ENCODE results near the gene ATRX. TPM values are rescaled to one million over a fixed set of nuclear protein-coding genes. Genes with fewer than 3 reads are reported as not detected.
"Not testable (repeated sequence)": the region's sequence is repeated elsewhere in the genome, so short reads cannot be mapped to it uniquely, and the experiment has no call there.

The ATRX gene
- total and polyA plus RNA-seq, 2 donors (not counting 1 experiment from before 2014, with no cell fraction given) = 19.3 to 173 TPM

- no peak for ATAC-seq (ENCODE audit: low read depth)
- Mint-ChIP-seq H3K4me1 (peaks cover 9% of the 10 kb centered on the region), H3K4me3 (no peak overlapping the region), H3K9me3 (ENCODE audit: insufficient read depth) (no peaks in the 10 kb centered on the region), H3K27me3 (no peaks in the 10 kb centered on the region), H3K27ac (no peak overlapping the region)
- Histone ChIP-seq H3K4me1 (ENCODE audit: control insufficient read depth in 2 of 2, insufficient read depth in 2 of 2, low read length in 2 of 2) (no peaks in the 10 kb centered on the region), H4K20me1 (ENCODE audit: control insufficient read depth, insufficient read depth, low read length, poor library complexity, severe bottlenecking) (no peaks in the 10 kb centered on the region), H3K79me2 (ENCODE audit: control insufficient read depth, insufficient read depth, low read length) (no peaks in the 10 kb centered on the region), H3K9ac (ENCODE audit: low read length) (no peak overlapping the region), H3K4me2 (replicated peaks; ENCODE audit: low read depth, low read length, poor library complexity, severe bottlenecking) (no peak overlapping the region), H2AFZ (ENCODE audit: insufficient read depth, low read depth, low read length, poor library complexity, severe bottlenecking) (no peak overlapping the region), H3K4me3 (ENCODE audit: control extremely low read depth in 1 of 5, extremely low read depth in 1 of 5, insufficient read depth in 1 of 5, low read depth in 2 of 5, low read length in 4 of 5) (no peak overlapping the region), H3K9me3 (ENCODE audit: control extremely low read depth in 1 of 3, control insufficient read depth in 2 of 3, insufficient read depth in 1 of 3, low read length in 2 of 3) (no peaks in the 10 kb centered on the region), H3K27me3 (replicated peaks in 1 of 4; ENCODE audit: control extremely low read depth in 1 of 4, control insufficient read depth in 3 of 4, insufficient read depth in 4 of 4, low read length in 3 of 4) (no peaks in the 10 kb centered on the region), H3K27ac (ENCODE audit: low read length in 2 of 2) (peak overlapping the region in 1 of 2 donors; percentile 25), H3K36me3 (replicated peaks in 1 of 2; ENCODE audit: control extremely low read depth in 1 of 2, control insufficient read depth in 1 of 2, extremely low read depth in 1 of 2, insufficient read depth in 2 of 2, low read length in 1 of 2) (peaks cover 0 to 8% of the 10 kb centered on the region in 2 experiments)
- no peak for DNase-seq
- intact Hi-C loops (cut with micrococcal nuclease) = no loop called here
- ChIA-PET POLR2A (interaction anchor here (0.6 kb wide), 1 partner anchor 259 kb away, joined by 4 read pairs; no protein-coding TSS in a partner anchor), CTCF (no interaction called here)
- no CpG with 5 or more reads among the region's 2 CpGs for WGBS (ENCODE audit: insufficient coverage)
- TF ChIP-seq CTCF (IDR thresholded peaks at IDR 0.05) = no peak
- TF ChIP-seq EZH2 (IDR thresholded peaks at IDR 0.05; ENCODE audit: borderline replicate concordance, insufficient read depth, low read depth, low read length, poor library complexity, severe bottlenecking) = no peak
Measured at GRCh38 chrX:77502951-77503525, 283.0 kb downstream of the ATRX start.

- H3K9ac ChIP-seq (ENCODE audit: low read length); H3K27me3 ChIP-seq (replicated peaks in 1 of 4; ENCODE audit: control extremely low read depth in 1 of 4, control insufficient read depth in 3 of 4, insufficient read depth in 4 of 4, low read length in 3 of 4); H2AFZ ChIP-seq (ENCODE audit: insufficient read depth, low read depth, low read length, poor library complexity, severe bottlenecking); H3K9me3 Mint-ChIP-seq (ENCODE audit: insufficient read depth); H3K27ac Mint-ChIP-seq; DNase-seq; H3K4me3 ChIP-seq (ENCODE audit: control extremely low read depth in 1 of 5, extremely low read depth in 1 of 5, insufficient read depth in 1 of 5, low read depth in 2 of 5, low read length in 4 of 5); H3K79me2 ChIP-seq (ENCODE audit: control insufficient read depth, insufficient read depth, low read length); H3K4me1 ChIP-seq (ENCODE audit: control insufficient read depth in 2 of 2, insufficient read depth in 2 of 2, low read length in 2 of 2); intact Hi-C loops (cut with micrococcal nuclease); CTCF ChIA-PET; H3K9me3 ChIP-seq (ENCODE audit: control extremely low read depth in 1 of 3, control insufficient read depth in 2 of 3, insufficient read depth in 1 of 3, low read length in 2 of 3); H3K36me3 ChIP-seq (replicated peaks in 1 of 2; ENCODE audit: control extremely low read depth in 1 of 2, control insufficient read depth in 1 of 2, extremely low read depth in 1 of 2, insufficient read depth in 2 of 2, low read length in 1 of 2); ATAC-seq (ENCODE audit: low read depth); H4K20me1 ChIP-seq (ENCODE audit: control insufficient read depth, insufficient read depth, low read length, poor library complexity, severe bottlenecking); H3K4me3 Mint-ChIP-seq; H3K4me2 ChIP-seq (replicated peaks; ENCODE audit: low read depth, low read length, poor library complexity, severe bottlenecking); H3K4me1 Mint-ChIP-seq; H3K27me3 Mint-ChIP-seq; H3K27ac ChIP-seq (ENCODE audit: low read length in 2 of 2); POLR2A ChIA-PET: not testable (repeated sequence)
- no CpG with 5 or more reads among the region's 1 CpG for WGBS (ENCODE audit: insufficient coverage)
Measured at GRCh38 chrX:77500164-77500563, 285.9 kb downstream of the ATRX start.

Data from B cell (primary cell).